PC-3 (cell line): ENCODE results near the gene C9orf85.

Experiments
- EZH2 ChIP-seq: fragments of 300-600 bp; sonication (generic); IDR thresholded peaks from one replicate; pipeline ENCODE4 v1.6.1; 2017; ENCODE audit warnings: antibody characterized with exemption, mild to moderate bottlenecking, low read length; ENCODE audit not compliant: unreplicated experiment
- TF ChIP-seq, protein P1 (sequence below): fragments of 300-600 bp; sonication (generic); conservative IDR thresholded peaks from 2 replicates; pipeline ENCODE4 v1.5.1; 2017; ENCODE audit warnings: antibody characterized with exemption, low read depth, mild to moderate bottlenecking, low read length

DNA sequence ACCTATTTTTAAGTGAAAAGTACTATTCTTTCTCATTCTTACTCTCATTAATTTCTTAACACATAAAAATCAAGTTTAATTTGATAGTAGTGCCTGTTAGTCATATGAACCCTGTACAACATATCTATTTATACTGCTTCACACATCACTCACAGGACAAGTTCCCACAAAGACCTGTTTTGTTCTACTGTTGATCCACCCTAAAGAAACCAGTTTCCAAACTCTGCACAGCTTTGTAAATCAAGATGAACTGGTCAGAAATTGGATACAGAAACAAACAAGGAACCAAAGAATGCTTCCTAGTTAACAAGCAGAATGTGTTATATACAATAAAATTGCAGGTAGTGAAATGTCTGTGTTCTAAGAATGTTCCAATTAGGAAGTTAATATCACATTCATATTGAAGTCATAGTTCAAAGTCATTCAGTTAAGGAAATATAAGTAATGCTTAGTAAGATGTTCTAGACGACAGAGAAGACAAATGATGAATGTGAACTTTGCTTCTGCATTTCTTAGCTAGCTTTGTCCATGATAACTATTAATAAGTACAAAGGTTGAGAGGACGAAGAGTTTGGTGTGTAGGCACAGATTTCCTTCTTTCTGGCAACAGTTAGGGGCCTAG is 33.4 kb downstream of the C9orf85 start:
- TF ChIP-seq, protein P1, sequence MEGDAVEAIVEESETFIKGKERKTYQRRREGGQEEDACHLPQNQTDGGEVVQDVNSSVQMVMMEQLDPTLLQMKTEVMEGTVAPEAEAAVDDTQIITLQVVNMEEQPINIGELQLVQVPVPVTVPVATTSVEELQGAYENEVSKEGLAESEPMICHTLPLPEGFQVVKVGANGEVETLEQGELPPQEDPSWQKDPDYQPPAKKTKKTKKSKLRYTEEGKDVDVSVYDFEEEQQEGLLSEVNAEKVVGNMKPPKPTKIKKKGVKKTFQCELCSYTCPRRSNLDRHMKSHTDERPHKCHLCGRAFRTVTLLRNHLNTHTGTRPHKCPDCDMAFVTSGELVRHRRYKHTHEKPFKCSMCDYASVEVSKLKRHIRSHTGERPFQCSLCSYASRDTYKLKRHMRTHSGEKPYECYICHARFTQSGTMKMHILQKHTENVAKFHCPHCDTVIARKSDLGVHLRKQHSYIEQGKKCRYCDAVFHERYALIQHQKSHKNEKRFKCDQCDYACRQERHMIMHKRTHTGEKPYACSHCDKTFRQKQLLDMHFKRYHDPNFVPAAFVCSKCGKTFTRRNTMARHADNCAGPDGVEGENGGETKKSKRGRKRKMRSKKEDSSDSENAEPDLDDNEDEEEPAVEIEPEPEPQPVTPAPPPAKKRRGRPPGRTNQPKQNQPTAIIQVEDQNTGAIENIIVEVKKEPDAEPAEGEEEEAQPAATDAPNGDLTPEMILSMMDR, result no peak
- no peak for TF ChIP-seq EZH2
